ENCODE measurements around the gene KIF1B.

Gene KIF1B

DNA sequence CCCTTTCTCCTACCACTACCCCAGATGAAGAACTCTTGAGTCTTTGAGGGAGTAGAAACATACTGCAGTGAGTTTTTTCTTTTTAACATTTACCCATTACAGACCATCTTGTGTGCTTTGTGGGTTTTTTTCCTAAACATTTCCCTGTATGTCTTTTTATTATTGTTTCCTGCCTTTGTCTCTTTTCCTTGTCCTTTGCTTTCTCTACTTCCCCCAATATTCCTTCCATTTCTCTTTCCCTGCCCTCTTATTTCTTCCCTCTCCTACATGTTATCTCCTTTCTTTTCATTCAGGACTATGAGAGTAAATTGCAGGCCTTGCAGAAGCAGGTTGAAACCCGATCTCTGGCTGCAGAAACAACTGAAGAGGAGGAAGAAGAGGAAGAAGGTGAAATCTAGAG is 109.4 kb downstream of the KIF1B start:
- peaks cover 24% of the 10 kb centered on the region for H3K36me3 ChIP-seq (ENCODE audit: control insufficient read depth, insufficient read depth, low read length, severe bottlenecking)

DNA sequence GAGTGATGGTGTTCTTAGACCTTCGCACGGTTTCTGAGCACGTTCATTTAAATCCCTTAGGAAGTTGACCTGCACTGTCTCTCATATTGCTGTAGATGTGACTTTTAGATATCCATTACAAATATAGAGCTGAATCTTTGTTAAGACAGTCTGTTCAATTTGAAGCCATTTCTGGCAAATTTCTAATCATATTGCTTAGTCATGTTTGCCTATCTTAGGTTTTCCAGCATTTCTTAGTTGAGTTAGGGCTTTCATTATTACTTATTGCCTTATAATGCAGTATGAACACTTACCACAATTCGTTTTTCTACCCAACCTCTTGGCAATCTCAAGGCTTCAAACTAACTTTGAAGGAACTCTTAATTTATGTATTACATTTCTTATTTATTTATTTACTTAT is 110.0 kb downstream of the KIF1B start:
- no peak for DNase-seq (ENCODE audit: low read depth)
- H3K9me3 ChIP-seq (ENCODE audit: control insufficient read depth, low read length): no peaks in the 10 kb centered on the region
- no peak overlapping the region for H3K4me3 ChIP-seq (ENCODE audit: low read length)
- H3K9ac ChIP-seq (ENCODE audit: low read length): no peak overlapping the region
- no peaks in the 10 kb centered on the region for H3K27me3 ChIP-seq (replicated peaks; ENCODE audit: control insufficient read depth, insufficient read depth, low read length)
- H3K36me3 ChIP-seq (ENCODE audit: control insufficient read depth, insufficient read depth, low read length, severe bottlenecking): peaks cover 30% of the 10 kb centered on the region
- H3K4me1 ChIP-seq (ENCODE audit: control insufficient read depth, insufficient read depth, low read length): no peaks in the 10 kb centered on the region

More for the DNA sequence above, 109.4 kb downstream of the KIF1B start:
- Histone ChIP-seq H3K4me3 (ENCODE audit: low read length) (no peak overlapping the region), H3K4me1 (ENCODE audit: control insufficient read depth, insufficient read depth, low read length) (no peaks in the 10 kb centered on the region), H3K9me3 (ENCODE audit: control insufficient read depth, low read length) (no peaks in the 10 kb centered on the region), H3K27me3 (replicated peaks; ENCODE audit: control insufficient read depth, insufficient read depth, low read length) (no peaks in the 10 kb centered on the region), H3K9ac (ENCODE audit: low read length) (no peak overlapping the region)
- DNase-seq (ENCODE audit: low read depth): no peak

DNA sequence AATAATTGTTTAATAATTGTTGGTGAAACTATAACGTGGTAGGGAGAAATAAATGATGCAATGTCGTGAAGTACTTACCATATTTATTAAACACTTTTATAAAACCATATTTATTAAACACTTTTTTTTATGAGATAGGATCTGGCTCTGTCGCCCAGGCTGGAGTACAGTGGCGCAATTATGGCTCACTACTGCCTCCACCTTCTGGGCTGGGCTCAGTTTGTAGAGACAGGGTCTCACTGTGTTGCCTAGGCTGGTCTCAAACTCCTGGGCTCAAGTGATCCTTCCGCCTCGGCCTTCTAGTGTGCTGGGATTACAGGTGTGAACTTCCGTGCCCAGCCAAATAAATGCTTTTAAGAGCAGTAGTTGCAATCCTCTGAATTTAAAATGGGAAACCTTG is 112.5 kb downstream of the KIF1B start:
- Histone ChIP-seq H3K9ac (ENCODE audit: low read length) (no peak overlapping the region), H3K36me3 (ENCODE audit: control insufficient read depth, insufficient read depth, low read length, severe bottlenecking) (peaks cover 43% of the 10 kb centered on the region), H3K4me1 (ENCODE audit: control insufficient read depth, insufficient read depth, low read length) (peaks cover 1% of the 10 kb centered on the region), H3K4me3 (ENCODE audit: low read length) (no peak overlapping the region), H3K9me3 (ENCODE audit: control insufficient read depth, low read length) (no peaks in the 10 kb centered on the region), H3K27me3 (replicated peaks; ENCODE audit: control insufficient read depth, insufficient read depth, low read length) (no peaks in the 10 kb centered on the region)
- no peak for DNase-seq (ENCODE audit: low read depth)

GRCh38 chr1:10324627-10325026 is 114.3 kb downstream of the KIF1B start:
- H3K9me3 ChIP-seq (ENCODE audit: control insufficient read depth, low read length): no peaks in the 10 kb centered on the region
- no peak for DNase-seq (ENCODE audit: low read depth)
- H3K4me3 ChIP-seq (ENCODE audit: low read length): no peak overlapping the region
- H3K4me1 ChIP-seq (ENCODE audit: control insufficient read depth, insufficient read depth, low read length): peaks cover 7% of the 10 kb centered on the region
- no peak overlapping the region for H3K9ac ChIP-seq (ENCODE audit: low read length)
- H3K36me3 ChIP-seq (ENCODE audit: control insufficient read depth, insufficient read depth, low read length, severe bottlenecking): peaks cover 50% of the 10 kb centered on the region
- no peaks in the 10 kb centered on the region for H3K27me3 ChIP-seq (replicated peaks; ENCODE audit: control insufficient read depth, insufficient read depth, low read length)

DNA sequence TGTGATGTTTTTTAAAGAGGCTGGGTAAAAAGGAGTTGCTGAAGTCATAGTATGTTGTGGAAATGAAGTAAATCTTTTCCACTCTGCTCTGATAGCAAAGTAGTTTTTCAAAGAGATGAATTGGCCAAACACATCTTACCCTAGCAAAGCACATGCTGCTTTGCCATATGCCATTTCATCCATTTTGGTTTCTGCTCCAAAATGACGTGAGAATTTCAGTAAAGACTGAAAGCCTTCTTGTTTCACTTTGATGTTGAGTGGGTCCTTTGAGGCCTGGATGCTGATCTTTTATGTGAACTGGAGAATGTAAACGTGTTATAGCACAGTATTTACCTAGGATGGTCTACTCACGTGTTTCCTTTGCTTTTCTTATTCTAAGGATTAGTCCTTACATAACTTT is 115.2 kb downstream of the KIF1B start:
- H3K9me3 ChIP-seq (ENCODE audit: control insufficient read depth, low read length): no peaks in the 10 kb centered on the region
- H3K4me1 ChIP-seq (ENCODE audit: control insufficient read depth, insufficient read depth, low read length): peaks cover 7% of the 10 kb centered on the region
- no peaks in the 10 kb centered on the region for H3K27me3 ChIP-seq (replicated peaks; ENCODE audit: control insufficient read depth, insufficient read depth, low read length)
- DNase-seq (ENCODE audit: low read depth): no peak
- peaks cover 55% of the 10 kb centered on the region for H3K36me3 ChIP-seq (ENCODE audit: control insufficient read depth, insufficient read depth, low read length, severe bottlenecking)
- H3K4me3 ChIP-seq (ENCODE audit: low read length): no peak overlapping the region
- no peak overlapping the region for H3K9ac ChIP-seq (ENCODE audit: low read length)

DNA sequence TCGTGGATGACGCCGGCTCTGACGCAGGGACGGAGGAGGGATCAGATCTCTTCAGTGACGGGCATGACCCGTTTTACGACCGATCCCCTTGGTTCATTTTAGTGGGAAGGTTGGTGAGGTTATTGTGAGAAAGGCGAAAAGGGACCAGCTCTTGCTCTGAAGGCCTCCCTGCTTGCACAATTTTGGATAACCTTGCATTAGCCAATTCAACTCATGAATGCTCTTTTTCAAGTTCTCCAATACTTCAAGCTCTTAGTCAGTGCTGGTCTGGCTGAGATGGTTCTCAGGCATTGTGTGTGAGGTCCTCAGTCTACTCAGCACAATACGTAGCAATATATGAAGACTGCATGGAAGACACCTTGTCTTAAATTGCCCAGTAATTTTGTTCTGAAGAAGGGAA is 115.9 kb downstream of the KIF1B start:
- DNase-seq (ENCODE audit: low read depth): no peak
- no peaks in the 10 kb centered on the region for H3K27me3 ChIP-seq (replicated peaks; ENCODE audit: control insufficient read depth, insufficient read depth, low read length)
- H3K4me3 ChIP-seq (ENCODE audit: low read length): no peak overlapping the region
- H3K9me3 ChIP-seq (ENCODE audit: control insufficient read depth, low read length): no peaks in the 10 kb centered on the region
- peaks cover 55% of the 10 kb centered on the region for H3K36me3 ChIP-seq (ENCODE audit: control insufficient read depth, insufficient read depth, low read length, severe bottlenecking)
- no peak overlapping the region for H3K9ac ChIP-seq (ENCODE audit: low read length)
- H3K4me1 ChIP-seq (ENCODE audit: control insufficient read depth, insufficient read depth, low read length): peaks cover 7% of the 10 kb centered on the region

GRCh38 chr1:10328180-10328963 is 118.0 kb downstream of the KIF1B start:
- H3K9ac ChIP-seq (ENCODE audit: low read length): no peak overlapping the region
- H3K9me3 ChIP-seq (ENCODE audit: control insufficient read depth, low read length): no peaks in the 10 kb centered on the region
- DNase-seq (ENCODE audit: low read depth): no peak
- peaks cover 7% of the 10 kb centered on the region for H3K4me1 ChIP-seq (ENCODE audit: control insufficient read depth, insufficient read depth, low read length)
- no peaks in the 10 kb centered on the region for H3K27me3 ChIP-seq (replicated peaks; ENCODE audit: control insufficient read depth, insufficient read depth, low read length)
- peaks cover 42% of the 10 kb centered on the region for H3K36me3 ChIP-seq (ENCODE audit: control insufficient read depth, insufficient read depth, low read length, severe bottlenecking)
- H3K4me3 ChIP-seq (ENCODE audit: low read length): no peak overlapping the region

- Histone ChIP-seq H3K36me3 (ENCODE audit: control insufficient read depth, insufficient read depth, low read length, severe bottlenecking) (peaks cover 78% of the 10 kb centered on the region), H3K9me3 (ENCODE audit: control insufficient read depth, low read length) (no peaks in the 10 kb centered on the region), H3K9ac (ENCODE audit: low read length) (no peak overlapping the region), H3K4me1 (ENCODE audit: control insufficient read depth, insufficient read depth, low read length) (peaks cover 4% of the 10 kb centered on the region), H3K4me3 (ENCODE audit: low read length) (no peak overlapping the region), H3K27me3 (replicated peaks; ENCODE audit: control insufficient read depth, insufficient read depth, low read length) (no peaks in the 10 kb centered on the region)
- DNase-seq (ENCODE audit: low read depth): no peak
Observed at GRCh38 chr1:10337436-10337835, 127.1 kb downstream of the KIF1B start.

DNA sequence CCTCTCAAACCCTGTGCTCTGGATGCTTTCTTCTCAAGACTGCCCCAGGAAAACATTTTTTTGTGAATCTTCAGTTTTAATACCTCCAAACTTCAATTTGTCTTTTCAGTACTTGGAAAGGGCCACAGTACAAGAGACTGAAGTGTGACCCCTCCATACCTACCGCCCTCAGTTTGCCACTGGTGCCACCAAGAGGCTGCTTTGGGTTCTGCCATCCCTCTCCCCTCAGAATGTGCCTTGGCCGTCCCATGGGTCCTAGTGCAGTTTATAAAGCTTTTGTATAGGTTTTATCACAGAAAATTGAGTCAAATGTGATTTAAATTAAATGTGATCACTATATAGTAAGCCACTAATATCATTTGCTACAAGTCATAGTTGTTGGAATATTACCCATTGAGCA is 127.7 kb downstream of the KIF1B start:
- DNase-seq (ENCODE audit: low read depth): peak; percentile 58
- Histone ChIP-seq H3K4me1 (ENCODE audit: control insufficient read depth, insufficient read depth, low read length) (peaks cover 4% of the 10 kb centered on the region), H3K36me3 (ENCODE audit: control insufficient read depth, insufficient read depth, low read length, severe bottlenecking) (peaks cover 84% of the 10 kb centered on the region), H3K4me3 (ENCODE audit: low read length) (no peak overlapping the region), H3K9me3 (ENCODE audit: control insufficient read depth, low read length) (no peaks in the 10 kb centered on the region), H3K9ac (ENCODE audit: low read length) (no peak overlapping the region), H3K27me3 (replicated peaks; ENCODE audit: control insufficient read depth, insufficient read depth, low read length) (no peaks in the 10 kb centered on the region)

DNA sequence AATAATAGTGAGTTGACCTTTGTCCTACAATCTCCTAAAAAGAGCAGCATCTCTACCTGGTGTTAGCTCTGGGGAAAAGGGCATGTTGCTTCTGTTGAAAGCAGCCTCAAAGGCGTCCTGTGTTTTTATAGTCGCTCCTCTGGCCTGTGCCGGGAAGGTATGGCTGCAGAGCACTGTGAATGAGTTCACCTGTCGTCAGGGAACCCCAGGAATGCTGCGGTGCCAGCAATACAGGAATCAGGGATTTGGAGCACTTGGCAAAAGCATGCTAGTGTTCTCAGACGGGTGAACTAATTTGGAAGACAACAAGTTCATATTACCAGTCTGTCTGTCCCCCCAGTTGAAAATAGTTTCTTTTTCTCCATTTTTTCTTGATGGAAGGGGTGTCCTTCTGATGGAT is 128.2 kb downstream of the KIF1B start:
- Histone ChIP-seq H3K9me3 (ENCODE audit: control insufficient read depth, low read length) (no peaks in the 10 kb centered on the region), H3K4me3 (ENCODE audit: low read length) (no peak overlapping the region), H3K4me1 (ENCODE audit: control insufficient read depth, insufficient read depth, low read length) (peaks cover 4% of the 10 kb centered on the region), H3K36me3 (ENCODE audit: control insufficient read depth, insufficient read depth, low read length, severe bottlenecking) (peaks cover 88% of the 10 kb centered on the region), H3K27me3 (replicated peaks; ENCODE audit: control insufficient read depth, insufficient read depth, low read length) (no peaks in the 10 kb centered on the region), H3K9ac (ENCODE audit: low read length) (no peak overlapping the region)
- DNase-seq (ENCODE audit: low read depth): no peak

- Histone ChIP-seq H3K27me3 (replicated peaks; ENCODE audit: control insufficient read depth, insufficient read depth, low read length) (no peaks in the 10 kb centered on the region), H3K9me3 (ENCODE audit: control insufficient read depth, low read length) (no peaks in the 10 kb centered on the region), H3K4me3 (ENCODE audit: low read length) (no peak overlapping the region), H3K9ac (ENCODE audit: low read length) (no peak overlapping the region), H3K36me3 (ENCODE audit: control insufficient read depth, insufficient read depth, low read length, severe bottlenecking) (peaks cover 92% of the 10 kb centered on the region), H3K4me1 (ENCODE audit: control insufficient read depth, insufficient read depth, low read length) (peaks cover 4% of the 10 kb centered on the region)
- DNase-seq (ENCODE audit: low read depth): no peak
Observed at GRCh38 chr1:10339036-10339567, 128.7 kb downstream of the KIF1B start.

- Histone ChIP-seq H3K4me3 (ENCODE audit: low read length) (no peak overlapping the region), H3K27me3 (replicated peaks; ENCODE audit: control insufficient read depth, insufficient read depth, low read length) (no peaks in the 10 kb centered on the region), H3K9me3 (ENCODE audit: control insufficient read depth, low read length) (no peaks in the 10 kb centered on the region), H3K9ac (ENCODE audit: low read length) (no peak overlapping the region), H3K36me3 (ENCODE audit: control insufficient read depth, insufficient read depth, low read length, severe bottlenecking) (peaks cover 91% of the 10 kb centered on the region), H3K4me1 (ENCODE audit: control insufficient read depth, insufficient read depth, low read length) (peaks cover 4% of the 10 kb centered on the region)
- DNase-seq (ENCODE audit: low read depth): peak; percentile 49
Observed at GRCh38 chr1:10339815-10340214, 129.4 kb downstream of the KIF1B start.
